K562 (cell line): ENCODE data around the gene INHBC. TPM values are rescaled to one million over a fixed set of nuclear protein-coding genes. Genes with fewer than 3 reads are reported as not detected.

Experiments used
- ATAC-seq: fragments of 200-7000 bp; cut with Tn5 transposase; 3 replicates; pipeline ENCODE4 v1.9.1; 2020; ENCODE audit warnings: moderate library complexity
- BruUV-seq: library from RNA; stranded (reverse); fragments of 400-500 nt; replicated peaks from 2 replicates; lab custom pipeline; 2021; lab: Mats Ljungman, UMichigan
- CTCF ChIA-PET: fragments of 300-600 bp; formaldehyde crosslinking; extraction: SDS; loops from one replicate; lab custom pipeline; 2021; ENCODE audit warnings: low intra/inter-chr PET ratio; lab: Yijun Ruan, JAX
- POLR2A ChIA-PET: fragments of 300-600, 350-650 bp; sonication (Branson Sonifier 250); formaldehyde crosslinking; extraction: SDS; loops from one replicate; lab custom pipeline; 2021; ENCODE audit warnings: antibody characterized with exemption, inconsistent platforms; lab: Yijun Ruan, JAX
- DNase-seq, 4 experiments: peaks; one replicate each; pipeline versions ENCODE4 v3.0.0 to v3.0.0-alpha.2; 2011 to 2018; ENCODE audit warnings: low spot score in 3 of 4, mixed read lengths in 3 of 4; ENCODE audit errors: extremely low read depth in 1 of 4
- FAIRE-seq: peaks from 2 replicates; lab custom pipeline; 2011; peaks lifted over from hg19 to GRCh38; lab: Jason Lieb, UNC
- H2AFZ ChIP-seq: 2 replicates; pipeline ENCODE4 v1.6.0; 2011; ENCODE audit warnings: low read depth, low read length, control low read depth, inconsistent platforms
- H3K27ac ChIP-seq: fragments of 200-600 bp; 3 replicates; pipeline ENCODE4 v1.8.0; 2011; ENCODE audit warnings: low read depth, mild to moderate bottlenecking, control low read depth, inconsistent platforms, low read length, moderate library complexity, mixed read lengths; ENCODE audit errors: extremely low read depth
- H3K27me3 ChIP-seq, 2 experiments: fragments of 300-600 bp in 1 of 2; 2 replicates in 1 of 2; 3 replicates in 1 of 2; pipeline versions ENCODE4 v1.6.0 to v1.8.0; 2011; ENCODE audit warnings: inconsistent platforms in 2 of 2, low read length in 2 of 2, mild to moderate bottlenecking in 1 of 2, mixed read lengths in 1 of 2, moderate library complexity in 1 of 2; ENCODE audit not compliant: control insufficient read depth in 2 of 2, insufficient read depth in 2 of 2
- H3K36me3 ChIP-seq: fragments of 300-600 bp; 3 replicates; pipeline ENCODE4 v1.8.0; 2011; ENCODE audit warnings: mild to moderate bottlenecking, low read length, inconsistent platforms; ENCODE audit not compliant: control insufficient read depth, insufficient read depth
- H3K4me1 ChIP-seq, 2 experiments: fragments of 200-600 bp in 1 of 2; replicated peaks in 1 of 2; 2 replicates in 1 of 2; 3 replicates in 1 of 2; pipeline versions ENCODE4 v1.5.1 to v1.8.0; 2011; ENCODE audit warnings: inconsistent platforms in 2 of 2, low read length in 2 of 2, mild to moderate bottlenecking in 1 of 2, mixed read lengths in 1 of 2, moderate library complexity in 1 of 2; ENCODE audit not compliant: control insufficient read depth in 2 of 2, insufficient read depth in 2 of 2
- H3K4me2 ChIP-seq: 2 replicates; pipeline ENCODE4 v1.6.1; 2011; ENCODE audit warnings: low read length, control low read depth, inconsistent platforms, mixed read lengths; ENCODE audit not compliant: insufficient read depth
- H3K4me3 ChIP-seq: fragments of 200-600 bp; sonication (generic), shearing (Covaris generic); 2 replicates; pipeline ENCODE4 v1.5.1; 2016; ENCODE audit warnings: control low read depth, inconsistent platforms
- H3K79me2 ChIP-seq: fragments of 200-600 bp; 3 replicates; pipeline ENCODE4 v1.8.0; 2011; ENCODE audit warnings: low read length, inconsistent platforms; ENCODE audit not compliant: control insufficient read depth, insufficient read depth
- H3K9ac ChIP-seq, 2 experiments: 2 replicates each; pipeline versions ENCODE4 v1.6.0 to v1.6.1; 2011; ENCODE audit warnings: low read depth in 2 of 2, low read length in 2 of 2, control low read depth in 1 of 2, inconsistent platforms in 1 of 2, mild to moderate bottlenecking in 1 of 2, mixed read lengths in 1 of 2; ENCODE audit not compliant: insufficient read depth in 1 of 2
- H3K9me1 ChIP-seq: one replicate; pipeline ENCODE4 v1.6.0; 2011; ENCODE audit warnings: inconsistent platforms, mild to moderate bottlenecking, low read length, moderate library complexity; ENCODE audit not compliant: control insufficient read depth, insufficient read depth
- H3K9me3 ChIP-seq: replicated peaks from 2 replicates; pipeline ENCODE4 v1.5.1; 2011; ENCODE audit warnings: low read depth, low read length, inconsistent platforms; ENCODE audit not compliant: control insufficient read depth, insufficient read depth
- H4K20me1 ChIP-seq: replicated peaks from 2 replicates; pipeline ENCODE4 v1.6.1; 2011; ENCODE audit warnings: low read length, inconsistent platforms, mixed read lengths; ENCODE audit not compliant: control insufficient read depth, insufficient read depth
- ARID1B ChIP-seq: fragments of 450-650 bp; IDR thresholded peaks from 2 replicates; pipeline ENCODE4 v1.6.1; 2016; ENCODE audit warnings: antibody characterized with exemption, mild to moderate bottlenecking, inconsistent platforms
- CBFA2T3 ChIP-seq: fragments of 450-650 bp; IDR thresholded peaks from 2 replicates; pipeline ENCODE4 v1.6.1; 2017
- CTBP1 ChIP-seq: fragments of 450-650 bp; IDR thresholded peaks from 2 replicates; pipeline ENCODE4 v1.6.1; 2016; ENCODE audit warnings: borderline replicate concordance
- DPF2 ChIP-seq: fragments of 450-650 bp; IDR thresholded peaks from 2 replicates; pipeline ENCODE4 v1.6.1; 2016
- IRF2 ChIP-seq: sonication (generic); formaldehyde crosslinking; IDR thresholded peaks from 2 replicates; pipeline ENCODE4 v1.8.1; 2022; ENCODE audit warnings: mild to moderate bottlenecking, missing genetic modification reagents
- L3MBTL2 ChIP-seq: fragments of 450-650 bp; IDR thresholded peaks from 2 replicates; pipeline ENCODE4 v1.6.1; 2016; ENCODE audit warnings: mild to moderate bottlenecking, moderate library complexity
- MTA3 ChIP-seq: fragments of 450-650 bp; formaldehyde crosslinking; IDR thresholded peaks from 2 replicates; pipeline ENCODE4 v1.6.1; 2017; ENCODE audit warnings: mild to moderate bottlenecking, borderline replicate concordance
- NELFE ChIP-seq: IDR thresholded peaks from 2 replicates; pipeline ENCODE4 v1.6.1; 2011; ENCODE audit warnings: mild to moderate bottlenecking; ENCODE audit not compliant: insufficient read depth, insufficient read length
- NFIC ChIP-seq: fragments of 450-650 bp; IDR thresholded peaks from 2 replicates; pipeline ENCODE4 v1.6.1; 2017; ENCODE audit warnings: mild to moderate bottlenecking, inconsistent platforms
- NFIX ChIP-seq: fragments of 250-450 bp; sonication (Bioruptor Pico); IDR thresholded peaks from 2 replicates; pipeline ENCODE4 v1.4.0; 2020; ENCODE audit warnings: low read depth, mild to moderate bottlenecking, moderate library complexity
- TCF15 ChIP-seq: fragments of 250-450 bp; sonication (Bioruptor Pico); IDR thresholded peaks from 2 replicates; pipeline ENCODE4 v1.8.0; 2022; ENCODE audit warnings: moderate library complexity, mild to moderate bottlenecking, inconsistent platforms
- ZBTB12 ChIP-seq: fragments of 250-450 bp; sonication (Bioruptor Pico); IDR thresholded peaks from 2 replicates; pipeline ENCODE4 v1.4.0; 2020
- WGBS: fragments of 100-300 bp; shearing (Covaris generic); methylation state at CpG from one replicate; pipeline ENCODE4 v1.1.6; 2016; ENCODE audit warnings: low coverage, mixed read lengths; ENCODE audit not compliant: insufficient coverage; ENCODE audit errors: missing lambda C conversion rate; 5-methylcytosine and 5-hydroxymethylcytosine counted together
- in situ Hi-C: fragments of 300-500 bp; cut with MboI; formaldehyde crosslinking; loops from 4 replicates; pipeline ENCODE4 v1.15.0; 2018; ENCODE audit warnings: inconsistent platforms, mixed read lengths
- intact Hi-C: fragments of 100-400 bp; cut with micrococcal nuclease; formaldehyde crosslinking; loops from 2 replicates; pipeline ENCODE4 v1.14.2; 2022
- polyA plus RNA-seq, 8 experiments: library from polyadenylated mRNA; depleted of rRNA in 4 of 8; stranded (reverse) in 5 of 8; unstranded in 3 of 8; fragments of >200 nt; fragmentation: Nextera tagmentation in 2 of 8; fragmentation: Illumina TruSeq in 1 of 8; extraction: Ambion mirVana in 2 of 8; extraction: Trizol in 1 of 8; gene quantifications; 2 replicates each; pipeline versions ENCODE4 v1.2.1 to v1.2.3, GENCODE V29; 2011 to 2014; ENCODE audit warnings: inconsistent platforms in 1 of 8, missing spikeins in 1 of 8
- total RNA-seq, 7 experiments: library from RNA; depleted of rRNA in 6 of 7; stranded (reverse); fragments of >200 nt in 6 of 7; fragmentation: Illumina TruSeq in 2 of 7; extraction: Trizol in 2 of 7; gene quantifications; 2 replicates each; pipeline versions ENCODE4 v1.2.1 to v1.2.3, GENCODE V29; 2011 to 2021; ENCODE audit warnings: low replicate concordance in 1 of 7

The INHBC gene
- total and polyA plus RNA-seq, 9 of the 15 experiments (the other 6 are each of a cell fraction or from before 2014, with no cell fraction given) = 0.07 to 0.24 (median 0.15) TPM; not detected in 4

GRCh38 chr12:57474430-57474829 lies 39.8 kb downstream of the INHBC start:
- H2AFZ ChIP-seq = no peak overlapping the region
- no peak overlapping the region for H3K4me3 ChIP-seq
- H4K20me1 ChIP-seq = no peaks in the 10 kb centered on the region
- peak overlapping the region in 1 of 2 experiments; percentile 69; a peak in 2 of 4 replicates for H3K9ac ChIP-seq
- POLR2A ChIA-PET = interaction anchor here (0.6 to 1.9 kb wide), 10 partner anchors 9 to 486 kb away, joined by 3 to 7 read pairs (median 4); partner anchors contain the start of gene INHBE
- WGBS = 21% methylated on average over 8 of the region's 8 CpGs
- H3K4me1 ChIP-seq = peaks cover 40 to 54% of the 10 kb centered on the region in 2 experiments
- DNase-seq = peak in 1 of 4 experiments; percentile 65
- no peak overlapping the region for H3K27ac ChIP-seq
- TF ChIP-seq CBFA2T3 (0 out of 2 replicates have a peak, but pooled peaks have one; percentile 32), DPF2 (0 out of 2 replicates have a peak, but pooled peaks have one; percentile 24), CTBP1 (peak; percentile 41; the same call in 1 of the 2 replicates), MTA3 (peak; percentile 23; the same call in 1 of the 2 replicates), NELFE (no peak), TCF15 (no peak), L3MBTL2 (0 out of 2 replicates have a peak, but pooled peaks have one; percentile 16), ZBTB12 (CRISPR knock-in tag) (no peak), NFIX (0 out of 2 replicates have a peak, but pooled peaks have one; percentile 13), IRF2 (CRISPR knock-in tag) (no peak), ARID1B (peak; percentile 37; the same call in 1 of the 2 replicates), NFIC (peak; percentile 95)
- CTCF ChIA-PET = no interaction called here
- intact Hi-C loops (no loop called here), in situ Hi-C loops (no loop called here)
- ATAC-seq = peak; percentile 29; the same call in 2 of the 3 replicates
- H3K9me3 ChIP-seq = no peaks in the 10 kb centered on the region
- H3K9me1 ChIP-seq = no peaks in the 10 kb centered on the region
- peak overlapping the region; percentile 5; the same call in 1 of the 2 replicates for H3K4me2 ChIP-seq
- no peaks in the 10 kb centered on the region for H3K36me3 ChIP-seq
- peaks cover 2 to 21% of the 10 kb centered on the region in 2 experiments; a peak in 4 of 5 replicates for H3K27me3 ChIP-seq
- FAIRE-seq = peak; percentile 88
- BruUV-seq = no TSS peak
- H3K79me2 ChIP-seq = no peaks in the 10 kb centered on the region
